GM12892 (cell line): Measurements from ENCODE around the gene MRPL9.

Source experiments
- POLR2A ChIP-seq: IDR thresholded peaks from 2 replicates; pipeline ENCODE4 v1.6.1; 2011; ENCODE audit warnings: low read depth, low read length, control low read depth
- POLR2AphosphoS5 ChIP-seq: IDR thresholded peaks from 2 replicates; pipeline ENCODE4 v1.6.1; 2011; ENCODE audit warnings: low read depth, low read length, control low read depth
- TAF1 ChIP-seq: IDR thresholded peaks from 2 replicates; pipeline ENCODE4 v1.6.1; 2011; ENCODE audit warnings: low read depth, mild to moderate bottlenecking, control low read depth, low read length, borderline replicate concordance

GRCh38 chr1:151787689-151788088 is 24.4 kb upstream of the MRPL9 start:
- no peak for TF ChIP-seq POLR2AphosphoS5
- no peak for TF ChIP-seq POLR2A
- no peak for TF ChIP-seq TAF1
